Brain microvascular endothelial cell (primary cell): ENCODE measurements around the gene P3H4.
A peak's percentile ranks its signal among the peaks of the same experiment; 100 is the strongest.
"Not testable (repeated sequence)": the region's sequence is repeated elsewhere in the genome, so short reads cannot be mapped to it uniquely, and the experiment has no call there.

ENCODE experiments used
- DNase-seq: peaks from one replicate; pipeline ENCODE4 v3.0.0-alpha.2; 2020
- H3K27ac ChIP-seq: fragments of 250-450 bp; sonication (Bioruptor Pico); 2 replicates; pipeline ENCODE4 v1.5.1; 2020; ENCODE audit warnings: mild to moderate bottlenecking, moderate library complexity
- H3K27me3 ChIP-seq: fragments of 250-450 bp; sonication (Bioruptor Pico); replicated peaks from 2 replicates; pipeline ENCODE4 v1.5.1; 2020; ENCODE audit warnings: mild to moderate bottlenecking
- H3K36me3 ChIP-seq: fragments of 250-450 bp; sonication (Bioruptor Pico); replicated peaks from 2 replicates; pipeline ENCODE4 v1.5.1; 2020; ENCODE audit warnings: mild to moderate bottlenecking
- H3K4me3 ChIP-seq: 2 replicates; pipeline ENCODE4 v1.5.1; 2011; ENCODE audit warnings: low read depth, mild to moderate bottlenecking, control low read depth, low read length, moderate library complexity
- CTCF ChIP-seq: IDR thresholded peaks from 2 replicates; pipeline ENCODE4 v1.5.1; 2011; ENCODE audit warnings: low read depth, mild to moderate bottlenecking, moderate library complexity, low read length, control low read depth, inconsistent platforms; ENCODE audit errors: missing control alignments
- in situ Hi-C: cut with HindIII; loops from 2 replicates; pipeline ENCODE4 v1.10.0; 2017; ENCODE audit warnings: low sequenced_read_pairs, low pct_ligation_motif_present

The P3H4 gene

GRCh38 chr17:41837761-41838538, 26.2 kb upstream of the P3H4 start, which contains the start of gene KLHL10:
Gene KLHL10 (plus strand): TSS chr17:41837825. CDS start chr17:41837933, 108 bp downstream.
- no peak within 1 kb of the TSS for H3K4me3 ChIP-seq

GRCh38 chr17:41836550-41837196, 24.9 kb upstream of the P3H4 start:
- TF ChIP-seq CTCF: no peak

More at GRCh38 chr17:41837761-41838538, 26.2 kb upstream of the P3H4 start, which contains the start of gene KLHL10:
- no peak for TF ChIP-seq CTCF
- no peak for DNase-seq
- Histone ChIP-seq H3K27me3 (no peaks in the 10 kb centered on the region), H3K36me3 (no peaks in the 10 kb centered on the region), H3K27ac (no peak within 1 kb of the TSS)
- in situ Hi-C loops: no loop called here

GRCh38 chr17:41835800-41836549, 24.2 kb upstream of the P3H4 start, which contains the start of gene NT5C3B:
Gene NT5C3B (minus strand): TSS chr17:41836232. CDS start chr17:41836193, 39 bp downstream.
- H3K27ac ChIP-seq: no peak within 1 kb of the TSS
- TF ChIP-seq CTCF: no peak
- H3K4me3 ChIP-seq: peak within 1 kb of the TSS; percentile 75
- in situ Hi-C loops: no loop called here
- H3K36me3 ChIP-seq: peaks cover 7% of the 10 kb centered on the region
- no peaks in the 10 kb centered on the region for H3K27me3 ChIP-seq
- no peak for DNase-seq

More at GRCh38 chr17:41836550-41837196, 24.9 kb upstream of the P3H4 start:
- no peaks in the 10 kb centered on the region for H3K27me3 ChIP-seq
- H3K36me3 ChIP-seq: peaks cover 2% of the 10 kb centered on the region
- H3K27ac ChIP-seq: no peak overlapping the region
- DNase-seq: no peak
- in situ Hi-C loops: no loop called here
- H3K4me3 ChIP-seq: peak overlapping the region; percentile 75

- in situ Hi-C loops: no loop called here
- H3K4me3 ChIP-seq: peak overlapping the region; percentile 75
- H3K27me3 ChIP-seq: no peaks in the 10 kb centered on the region
- no peak overlapping the region for H3K27ac ChIP-seq
- no peak for TF ChIP-seq CTCF
- peaks cover 10% of the 10 kb centered on the region for H3K36me3 ChIP-seq
- DNase-seq: no peak
Observed at GRCh38 chr17:41835214-41835799, 23.6 kb upstream of the P3H4 start.

GRCh38 chr17:41829961-41830360, 18.2 kb upstream of the P3H4 start:
- H3K4me3 ChIP-seq, H3K27me3 ChIP-seq, H3K27ac ChIP-seq, in situ Hi-C loops, DNase-seq: not testable (repeated sequence)
- H3K36me3 ChIP-seq: peaks cover 33% of the 10 kb centered on the region
